Astrocyte (in vitro differentiated cells and primary cell): ENCODE data around the gene CREB3.

ENCODE experiments used
- EZH2 ChIP-seq: IDR thresholded peaks from 2 replicates; pipeline ENCODE4 v1.6.1; 2012; ENCODE audit warnings: mild to moderate bottlenecking, low read length, inconsistent platforms; ENCODE audit not compliant: insufficient read depth
- TF ChIP-seq, protein P1 (sequence below): IDR thresholded peaks from 2 replicates; pipeline ENCODE4 v1.5.1; 2011; ENCODE audit warnings: low read depth, mild to moderate bottlenecking, inconsistent platforms, low read length, moderate library complexity; ENCODE audit not compliant: insufficient read depth

DNA sequence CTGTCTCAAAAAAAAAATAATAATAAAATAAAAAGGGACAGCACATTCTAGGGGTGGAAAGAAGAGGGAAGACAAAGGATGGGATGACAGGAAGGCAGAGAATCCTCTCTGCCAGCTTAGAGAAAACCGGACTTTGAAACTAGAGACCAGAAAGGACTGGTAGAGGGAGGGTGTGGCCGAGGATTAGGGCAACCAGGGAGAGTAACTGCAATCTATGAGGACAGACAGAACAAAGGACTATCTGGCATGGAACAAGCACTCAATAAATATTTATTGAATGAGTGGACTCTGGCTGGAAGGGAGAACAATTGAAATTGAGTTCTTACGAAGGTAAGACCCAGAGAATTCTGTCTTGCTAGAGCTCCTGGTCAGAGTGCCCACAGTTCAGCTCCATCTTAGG, 14.1 kb downstream of the CREB3 start:
- TF ChIP-seq, protein P1, sequence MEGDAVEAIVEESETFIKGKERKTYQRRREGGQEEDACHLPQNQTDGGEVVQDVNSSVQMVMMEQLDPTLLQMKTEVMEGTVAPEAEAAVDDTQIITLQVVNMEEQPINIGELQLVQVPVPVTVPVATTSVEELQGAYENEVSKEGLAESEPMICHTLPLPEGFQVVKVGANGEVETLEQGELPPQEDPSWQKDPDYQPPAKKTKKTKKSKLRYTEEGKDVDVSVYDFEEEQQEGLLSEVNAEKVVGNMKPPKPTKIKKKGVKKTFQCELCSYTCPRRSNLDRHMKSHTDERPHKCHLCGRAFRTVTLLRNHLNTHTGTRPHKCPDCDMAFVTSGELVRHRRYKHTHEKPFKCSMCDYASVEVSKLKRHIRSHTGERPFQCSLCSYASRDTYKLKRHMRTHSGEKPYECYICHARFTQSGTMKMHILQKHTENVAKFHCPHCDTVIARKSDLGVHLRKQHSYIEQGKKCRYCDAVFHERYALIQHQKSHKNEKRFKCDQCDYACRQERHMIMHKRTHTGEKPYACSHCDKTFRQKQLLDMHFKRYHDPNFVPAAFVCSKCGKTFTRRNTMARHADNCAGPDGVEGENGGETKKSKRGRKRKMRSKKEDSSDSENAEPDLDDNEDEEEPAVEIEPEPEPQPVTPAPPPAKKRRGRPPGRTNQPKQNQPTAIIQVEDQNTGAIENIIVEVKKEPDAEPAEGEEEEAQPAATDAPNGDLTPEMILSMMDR, result no peak
- TF ChIP-seq EZH2, result no peak
